K562 (cell line): ENCODE data around the gene RFX7. TPM values are rescaled to one million over a fixed set of nuclear protein-coding genes. Genes with fewer than 3 reads are reported as not detected.

Experiments
- ATAC-seq: fragments of 200-7000 bp; cut with Tn5 transposase; 3 replicates; pipeline ENCODE4 v1.9.1; 2020; ENCODE audit warnings: moderate library complexity
- BruUV-seq: library from RNA; stranded (reverse); fragments of 400-500 nt; replicated peaks from 2 replicates; lab custom pipeline; 2021; lab: Mats Ljungman, UMichigan
- CTCF ChIA-PET: fragments of 300-600 bp; formaldehyde crosslinking; extraction: SDS; loops from one replicate; lab custom pipeline; 2021; ENCODE audit warnings: low intra/inter-chr PET ratio; lab: Yijun Ruan, JAX
- POLR2A ChIA-PET: fragments of 300-600, 350-650 bp; sonication (Branson Sonifier 250); formaldehyde crosslinking; extraction: SDS; loops from one replicate; lab custom pipeline; 2021; ENCODE audit warnings: antibody characterized with exemption, inconsistent platforms; lab: Yijun Ruan, JAX
- DNase-seq, 4 experiments: peaks; one replicate each; pipeline versions ENCODE4 v3.0.0 to v3.0.0-alpha.2; 2011 to 2018; ENCODE audit warnings: low spot score in 3 of 4, mixed read lengths in 3 of 4; ENCODE audit errors: extremely low read depth in 1 of 4
- FAIRE-seq: peaks from 2 replicates; lab custom pipeline; 2011; peaks lifted over from hg19 to GRCh38; lab: Jason Lieb, UNC
- H2AFZ ChIP-seq: 2 replicates; pipeline ENCODE4 v1.6.0; 2011; ENCODE audit warnings: low read depth, low read length, control low read depth, inconsistent platforms
- H3K27ac ChIP-seq: fragments of 200-600 bp; 3 replicates; pipeline ENCODE4 v1.8.0; 2011; ENCODE audit warnings: low read depth, mild to moderate bottlenecking, control low read depth, inconsistent platforms, low read length, moderate library complexity, mixed read lengths; ENCODE audit errors: extremely low read depth
- H3K27me3 ChIP-seq, 2 experiments: fragments of 300-600 bp in 1 of 2; 2 replicates in 1 of 2; 3 replicates in 1 of 2; pipeline versions ENCODE4 v1.6.0 to v1.8.0; 2011; ENCODE audit warnings: inconsistent platforms in 2 of 2, low read length in 2 of 2, mild to moderate bottlenecking in 1 of 2, mixed read lengths in 1 of 2, moderate library complexity in 1 of 2; ENCODE audit not compliant: control insufficient read depth in 2 of 2, insufficient read depth in 2 of 2
- H3K36me3 ChIP-seq: fragments of 300-600 bp; 3 replicates; pipeline ENCODE4 v1.8.0; 2011; ENCODE audit warnings: mild to moderate bottlenecking, low read length, inconsistent platforms; ENCODE audit not compliant: control insufficient read depth, insufficient read depth
- H3K4me1 ChIP-seq, 2 experiments: fragments of 200-600 bp in 1 of 2; replicated peaks in 1 of 2; 2 replicates in 1 of 2; 3 replicates in 1 of 2; pipeline versions ENCODE4 v1.5.1 to v1.8.0; 2011; ENCODE audit warnings: inconsistent platforms in 2 of 2, low read length in 2 of 2, mild to moderate bottlenecking in 1 of 2, mixed read lengths in 1 of 2, moderate library complexity in 1 of 2; ENCODE audit not compliant: control insufficient read depth in 2 of 2, insufficient read depth in 2 of 2
- H3K4me2 ChIP-seq: 2 replicates; pipeline ENCODE4 v1.6.1; 2011; ENCODE audit warnings: low read length, control low read depth, inconsistent platforms, mixed read lengths; ENCODE audit not compliant: insufficient read depth
- H3K4me3 ChIP-seq: fragments of 200-600 bp; sonication (generic), shearing (Covaris generic); 2 replicates; pipeline ENCODE4 v1.5.1; 2016; ENCODE audit warnings: control low read depth, inconsistent platforms
- H3K79me2 ChIP-seq: fragments of 200-600 bp; 3 replicates; pipeline ENCODE4 v1.8.0; 2011; ENCODE audit warnings: low read length, inconsistent platforms; ENCODE audit not compliant: control insufficient read depth, insufficient read depth
- H3K9ac ChIP-seq, 2 experiments: 2 replicates each; pipeline versions ENCODE4 v1.6.0 to v1.6.1; 2011; ENCODE audit warnings: low read depth in 2 of 2, low read length in 2 of 2, control low read depth in 1 of 2, inconsistent platforms in 1 of 2, mild to moderate bottlenecking in 1 of 2, mixed read lengths in 1 of 2; ENCODE audit not compliant: insufficient read depth in 1 of 2
- H3K9me1 ChIP-seq: one replicate; pipeline ENCODE4 v1.6.0; 2011; ENCODE audit warnings: inconsistent platforms, mild to moderate bottlenecking, low read length, moderate library complexity; ENCODE audit not compliant: control insufficient read depth, insufficient read depth
- H3K9me3 ChIP-seq: replicated peaks from 2 replicates; pipeline ENCODE4 v1.5.1; 2011; ENCODE audit warnings: low read depth, low read length, inconsistent platforms; ENCODE audit not compliant: control insufficient read depth, insufficient read depth
- H4K20me1 ChIP-seq: replicated peaks from 2 replicates; pipeline ENCODE4 v1.6.1; 2011; ENCODE audit warnings: low read length, inconsistent platforms, mixed read lengths; ENCODE audit not compliant: control insufficient read depth, insufficient read depth
- ARID2 ChIP-seq: fragments of 450-650 bp; IDR thresholded peaks from 2 replicates; pipeline ENCODE4 v1.6.1; 2017; ENCODE audit warnings: antibody characterized with exemption, mild to moderate bottlenecking
- BHLHE40 ChIP-seq: IDR thresholded peaks from 2 replicates; pipeline ENCODE4 v1.6.1; 2011; ENCODE audit warnings: low read length, improper control_type of control experiment
- CBFA2T3 ChIP-seq: fragments of 450-650 bp; IDR thresholded peaks from 2 replicates; pipeline ENCODE4 v1.6.1; 2017
- DIDO1 ChIP-seq: fragments of 450-650 bp; IDR thresholded peaks from 2 replicates; pipeline ENCODE4 v1.6.1; 2016; ENCODE audit warnings: low read depth, missing biosample characterization, missing genetic modification characterization
- GATAD2B ChIP-seq: fragments of 450-650 bp; IDR thresholded peaks from 2 replicates; pipeline ENCODE4 v1.6.1; 2017; ENCODE audit warnings: mild to moderate bottlenecking, borderline replicate concordance
- HLTF ChIP-seq: fragments of 450-650 bp; IDR thresholded peaks from 2 replicates; pipeline ENCODE4 v1.6.1; 2016
- HNRNPUL1 ChIP-seq: fragments of 200-400 bp; formaldehyde crosslinking; IDR thresholded peaks from 2 replicates; pipeline ENCODE4 v1.6.1; 2017; ENCODE audit warnings: low read length
- KLF1 ChIP-seq: fragments of 450-650 bp; IDR thresholded peaks from 2 replicates; pipeline ENCODE4 v1.6.1; 2016; ENCODE audit warnings: missing genetic modification characterization, missing compliant biosample characterization
- KLF6 ChIP-seq: fragments of 250-450 bp; sonication (Bioruptor Pico); IDR thresholded peaks from 2 replicates; pipeline ENCODE4 v1.4.0; 2020; ENCODE audit warnings: mild to moderate bottlenecking, moderate library complexity, borderline replicate concordance
- MEF2A ChIP-seq: IDR thresholded peaks from 2 replicates; pipeline ENCODE4 v1.6.1; 2011; ENCODE audit warnings: low read depth, mild to moderate bottlenecking, low read length, moderate library complexity; ENCODE audit not compliant: control insufficient read depth
- MEF2D ChIP-seq: conservative IDR thresholded peaks from 2 replicates; pipeline ENCODE4 v1.6.1; 2016; ENCODE audit warnings: low read depth, missing genetic modification characterization, missing compliant biosample characterization
- PHF21A ChIP-seq: fragments of 450-650 bp; IDR thresholded peaks from 2 replicates; pipeline ENCODE4 v1.6.1; 2017; ENCODE audit warnings: low read depth, borderline replicate concordance
- ZFPM2 ChIP-seq: fragments of 250-450 bp; sonication (Bioruptor Pico); IDR thresholded peaks from 2 replicates; pipeline ENCODE4 v1.5.1; 2022; ENCODE audit warnings: mild to moderate bottlenecking
- in situ Hi-C: fragments of 300-500 bp; cut with MboI; formaldehyde crosslinking; loops from 4 replicates; pipeline ENCODE4 v1.15.0; 2018; ENCODE audit warnings: inconsistent platforms, mixed read lengths
- intact Hi-C: fragments of 100-400 bp; cut with micrococcal nuclease; formaldehyde crosslinking; loops from 2 replicates; pipeline ENCODE4 v1.14.2; 2022
- polyA plus RNA-seq, 8 experiments: library from polyadenylated mRNA; depleted of rRNA in 4 of 8; stranded (reverse) in 5 of 8; unstranded in 3 of 8; fragments of >200 nt; fragmentation: Nextera tagmentation in 2 of 8; fragmentation: Illumina TruSeq in 1 of 8; extraction: Ambion mirVana in 2 of 8; extraction: Trizol in 1 of 8; gene quantifications; 2 replicates each; pipeline versions ENCODE4 v1.2.1 to v1.2.3, GENCODE V29; 2011 to 2014; ENCODE audit warnings: inconsistent platforms in 1 of 8, missing spikeins in 1 of 8
- total RNA-seq, 7 experiments: library from RNA; depleted of rRNA in 6 of 7; stranded (reverse); fragments of >200 nt in 6 of 7; fragmentation: Illumina TruSeq in 2 of 7; extraction: Trizol in 2 of 7; gene quantifications; 2 replicates each; pipeline versions ENCODE4 v1.2.1 to v1.2.3, GENCODE V29; 2011 to 2021; ENCODE audit warnings: low replicate concordance in 1 of 7
- TF ChIP-seq, protein P1 (sequence below): sonication (generic); formaldehyde crosslinking; IDR thresholded peaks from 2 replicates; pipeline ENCODE4 v1.8.1; 2023; ENCODE audit warnings: mild to moderate bottlenecking, missing genetic modification reagents, moderate library complexity
- TF ChIP-seq, protein P2 (sequence below): fragments of 450-650 bp; IDR thresholded peaks from 2 replicates; pipeline ENCODE4 v1.6.1; 2016; ENCODE audit warnings: mild to moderate bottlenecking

RFX7 gene
- total and polyA plus RNA-seq, 9 of the 15 experiments (the other 6 are each of a cell fraction or from before 2014, with no cell fraction given), result 2.4 to 17.9 (median 6.3) TPM

DNA sequence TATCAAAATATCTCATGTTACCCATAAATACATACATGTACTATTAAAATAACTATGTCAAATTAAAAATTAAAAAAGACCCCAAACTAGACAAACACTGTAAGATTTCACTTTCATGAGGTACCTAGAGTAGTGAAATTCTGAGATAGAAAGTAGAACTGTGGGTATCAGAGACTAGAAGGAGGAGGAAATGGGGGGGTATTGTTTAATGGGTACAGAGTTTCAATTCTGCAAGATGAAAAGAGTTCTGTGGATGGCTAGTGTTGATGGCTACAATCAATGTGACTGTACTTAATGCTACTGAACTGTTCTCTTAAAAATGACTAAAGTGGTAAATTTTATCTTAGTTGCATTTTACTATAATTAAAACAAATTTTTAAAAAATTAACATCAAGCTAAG lies 36.6 kb downstream of the RFX7 start:
- peaks cover 91% of the 10 kb centered on the region for H3K79me2 ChIP-seq
- H3K4me1 ChIP-seq, result peaks cover 0 to 8% of the 10 kb centered on the region in 2 experiments; a peak in 2 of 5 replicates
- no peak overlapping the region for H3K9ac ChIP-seq
- no peak overlapping the region for H3K27ac ChIP-seq
- no peak for FAIRE-seq
- TF ChIP-seq PHF21A (no peak), HNRNPUL1 (no peak)
- H4K20me1 ChIP-seq, result no peaks in the 10 kb centered on the region
- H3K27me3 ChIP-seq, result no peaks in the 10 kb centered on the region
- H3K4me3 ChIP-seq, result no peak overlapping the region
- POLR2A ChIA-PET, result no interaction called here
- CTCF ChIA-PET, result no interaction called here
- H3K9me3 ChIP-seq, result no peaks in the 10 kb centered on the region
- no peak for ATAC-seq
- H3K9me1 ChIP-seq, result no peaks in the 10 kb centered on the region
- no peak overlapping the region for H2AFZ ChIP-seq
- no TSS peak for BruUV-seq
- intact Hi-C loops (no loop called here), in situ Hi-C loops (no loop called here)
- DNase-seq, result no peak
- no peak overlapping the region for H3K4me2 ChIP-seq
- H3K36me3 ChIP-seq, result peaks cover 4% of the 10 kb centered on the region; the same call in 2 of the 3 replicates

DNA sequence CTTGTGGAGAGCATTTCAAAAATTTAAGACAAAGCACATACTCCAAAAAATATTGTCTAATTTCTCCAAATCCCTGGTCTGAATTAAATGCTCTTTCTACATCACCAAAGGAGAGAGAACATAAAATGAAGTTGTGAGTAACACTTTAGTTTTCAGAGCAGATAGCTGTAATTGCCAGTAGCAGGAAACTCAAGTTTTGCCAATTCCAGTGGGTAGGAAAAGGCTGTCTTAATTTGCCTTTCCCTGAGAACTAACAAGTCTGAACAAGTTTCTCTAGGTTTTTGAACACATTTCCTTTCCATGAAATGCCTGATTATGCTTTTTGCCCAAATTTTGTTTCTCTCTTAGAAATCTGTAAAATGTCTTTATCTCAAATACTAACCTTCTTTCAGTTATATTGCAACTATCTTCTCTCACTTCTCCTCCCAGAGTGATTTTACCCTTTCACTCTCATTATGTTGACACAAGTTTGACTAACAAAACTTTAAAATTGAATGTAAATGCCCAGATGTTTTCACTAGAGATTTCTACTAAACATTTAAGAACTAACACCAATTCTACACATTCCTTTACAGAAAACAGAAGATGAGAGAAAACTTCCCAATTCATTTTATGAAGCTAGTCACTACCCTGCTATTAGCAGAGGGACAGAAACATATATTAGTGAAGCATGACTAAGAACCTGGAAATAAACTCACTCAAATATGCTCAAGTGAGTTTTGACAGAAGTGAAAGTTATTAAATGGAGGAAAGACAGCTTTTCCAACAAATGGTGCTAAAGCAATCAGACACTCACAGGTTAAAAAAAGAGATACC lies 38.4 kb downstream of the RFX7 start:
- intact Hi-C loops, result no loop called here
- peaks cover 86% of the 10 kb centered on the region for H3K79me2 ChIP-seq
- no peak overlapping the region for H3K27ac ChIP-seq
- no peaks in the 10 kb centered on the region for H4K20me1 ChIP-seq
- H3K4me3 ChIP-seq, result no peak overlapping the region
- no peaks in the 10 kb centered on the region for H3K9me3 ChIP-seq
- in situ Hi-C loops, result no loop called here
- no peak overlapping the region for H3K4me2 ChIP-seq
- DNase-seq, result no peak
- ATAC-seq, result no peak
- BruUV-seq, result no TSS peak
- ChIA-PET CTCF (no interaction called here), POLR2A (no interaction called here)
- no peak for FAIRE-seq
- H3K27me3 ChIP-seq, result no peaks in the 10 kb centered on the region
- H3K36me3 ChIP-seq, result peaks cover 3% of the 10 kb centered on the region; the same call in 2 of the 3 replicates
- H3K9ac ChIP-seq, result no peak overlapping the region
- H3K4me1 ChIP-seq, result peaks cover 0 to 8% of the 10 kb centered on the region in 2 experiments; a peak in 2 of 5 replicates
- no peaks in the 10 kb centered on the region for H3K9me1 ChIP-seq
- no peak overlapping the region for H2AFZ ChIP-seq
- TF ChIP-seq DIDO1 (tag) (no peak), HLTF (no peak), BHLHE40 (no peak), CBFA2T3 (no peak), KLF6 (CRISPR knock-in tag) (no peak), MEF2A (no peak), ZFPM2 (CRISPR knock-in tag) (no peak), ARID2 (no peak), GATAD2B (no peak), KLF1 (tag) (no peak), MEF2D (tag) (no peak)
- TF ChIP-seq, protein P1, sequence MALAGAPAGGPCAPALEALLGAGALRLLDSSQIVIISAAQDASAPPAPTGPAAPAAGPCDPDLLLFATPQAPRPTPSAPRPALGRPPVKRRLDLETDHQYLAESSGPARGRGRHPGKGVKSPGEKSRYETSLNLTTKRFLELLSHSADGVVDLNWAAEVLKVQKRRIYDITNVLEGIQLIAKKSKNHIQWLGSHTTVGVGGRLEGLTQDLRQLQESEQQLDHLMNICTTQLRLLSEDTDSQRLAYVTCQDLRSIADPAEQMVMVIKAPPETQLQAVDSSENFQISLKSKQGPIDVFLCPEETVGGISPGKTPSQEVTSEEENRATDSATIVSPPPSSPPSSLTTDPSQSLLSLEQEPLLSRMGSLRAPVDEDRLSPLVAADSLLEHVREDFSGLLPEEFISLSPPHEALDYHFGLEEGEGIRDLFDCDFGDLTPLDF (CRISPR knock-in tag), result no peak
- TF ChIP-seq, protein P2, sequence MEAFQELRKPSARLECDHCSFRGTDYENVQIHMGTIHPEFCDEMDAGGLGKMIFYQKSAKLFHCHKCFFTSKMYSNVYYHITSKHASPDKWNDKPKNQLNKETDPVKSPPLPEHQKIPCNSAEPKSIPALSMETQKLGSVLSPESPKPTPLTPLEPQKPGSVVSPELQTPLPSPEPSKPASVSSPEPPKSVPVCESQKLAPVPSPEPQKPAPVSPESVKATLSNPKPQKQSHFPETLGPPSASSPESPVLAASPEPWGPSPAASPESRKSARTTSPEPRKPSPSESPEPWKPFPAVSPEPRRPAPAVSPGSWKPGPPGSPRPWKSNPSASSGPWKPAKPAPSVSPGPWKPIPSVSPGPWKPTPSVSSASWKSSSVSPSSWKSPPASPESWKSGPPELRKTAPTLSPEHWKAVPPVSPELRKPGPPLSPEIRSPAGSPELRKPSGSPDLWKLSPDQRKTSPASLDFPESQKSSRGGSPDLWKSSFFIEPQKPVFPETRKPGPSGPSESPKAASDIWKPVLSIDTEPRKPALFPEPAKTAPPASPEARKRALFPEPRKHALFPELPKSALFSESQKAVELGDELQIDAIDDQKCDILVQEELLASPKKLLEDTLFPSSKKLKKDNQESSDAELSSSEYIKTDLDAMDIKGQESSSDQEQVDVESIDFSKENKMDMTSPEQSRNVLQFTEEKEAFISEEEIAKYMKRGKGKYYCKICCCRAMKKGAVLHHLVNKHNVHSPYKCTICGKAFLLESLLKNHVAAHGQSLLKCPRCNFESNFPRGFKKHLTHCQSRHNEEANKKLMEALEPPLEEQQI, result no peak
